ENCODE measurements around the gene PMEPA1.

The PMEPA1 gene

GRCh38 chr20:57732226-57732625 is 22.4 kb upstream of the PMEPA1 start:
- no peak for TF ChIP-seq NFRKB (IDR thresholded peaks at IDR 0.05)
- no peak for TF ChIP-seq CTBP1 (IDR thresholded peaks at IDR 0.05; ENCODE audit: borderline replicate concordance)
- TF ChIP-seq BHLHE40 (IDR thresholded peaks at IDR 0.05; ENCODE audit: borderline replicate concordance) = no peak
- no peak for TF ChIP-seq HDGF (IDR thresholded peaks at IDR 0.05; ENCODE audit: borderline replicate concordance)
- TF ChIP-seq L3MBTL2 (conservative IDR thresholded peaks at IDR 0.05) = no peak
- TF ChIP-seq SP1 (IDR thresholded peaks at IDR 0.05) = no peak
- TF ChIP-seq, protein P1, sequence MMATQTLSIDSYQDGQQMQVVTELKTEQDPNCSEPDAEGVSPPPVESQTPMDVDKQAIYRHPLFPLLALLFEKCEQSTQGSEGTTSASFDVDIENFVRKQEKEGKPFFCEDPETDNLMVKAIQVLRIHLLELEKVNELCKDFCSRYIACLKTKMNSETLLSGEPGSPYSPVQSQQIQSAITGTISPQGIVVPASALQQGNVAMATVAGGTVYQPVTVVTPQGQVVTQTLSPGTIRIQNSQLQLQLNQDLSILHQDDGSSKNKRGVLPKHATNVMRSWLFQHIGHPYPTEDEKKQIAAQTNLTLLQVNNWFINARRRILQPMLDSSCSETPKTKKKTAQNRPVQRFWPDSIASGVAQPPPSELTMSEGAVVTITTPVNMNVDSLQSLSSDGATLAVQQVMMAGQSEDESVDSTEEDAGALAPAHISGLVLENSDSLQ (IDR thresholded peaks at IDR 0.05) = no peak
- no peak for TF ChIP-seq ARNT (IDR thresholded peaks at IDR 0.05)
- no peak for TF ChIP-seq ELF4 (IDR thresholded peaks at IDR 0.05)
- TF ChIP-seq TARDBP (IDR thresholded peaks at IDR 0.05) = no peak
- no peak for TF ChIP-seq FOXK2 (IDR thresholded peaks at IDR 0.05)
- no peak for TF ChIP-seq FOXM1 (IDR thresholded peaks at IDR 0.05; ENCODE audit: borderline replicate concordance)
- TF ChIP-seq ZNF384 (IDR thresholded peaks at IDR 0.05) = no peak
- no peak for TF ChIP-seq SUZ12 (IDR thresholded peaks at IDR 0.05)
- no peak for TF ChIP-seq FOXA1 (IDR thresholded peaks at IDR 0.05)
- TF ChIP-seq LEF1 (IDR thresholded peaks at IDR 0.05; ENCODE audit: borderline replicate concordance) = no peak
- ChIA-PET CTCF (no interaction called here), POLR2A (no interaction called here)
- no peak for DNase-seq (ENCODE audit: extremely low spot score)

GRCh38 chr20:57728762-57729161 is 18.9 kb upstream of the PMEPA1 start:
- ChIA-PET POLR2A (no interaction called here), CTCF (no interaction called here)
- no peak for DNase-seq (ENCODE audit: extremely low spot score)
- no peak for TF ChIP-seq LEF1 (IDR thresholded peaks at IDR 0.05; ENCODE audit: borderline replicate concordance)
- no peak for TF ChIP-seq FOXK2 (IDR thresholded peaks at IDR 0.05)
- TF ChIP-seq L3MBTL2 (conservative IDR thresholded peaks at IDR 0.05) = no peak
- TF ChIP-seq ARNT (IDR thresholded peaks at IDR 0.05) = no peak
- TF ChIP-seq SP1 (IDR thresholded peaks at IDR 0.05) = no peak
- no peak for TF ChIP-seq ELF4 (IDR thresholded peaks at IDR 0.05)
- TF ChIP-seq FOXM1 (IDR thresholded peaks at IDR 0.05; ENCODE audit: borderline replicate concordance) = no peak
- TF ChIP-seq, protein P1 (IDR thresholded peaks at IDR 0.05) = no peak
- no peak for TF ChIP-seq BHLHE40 (IDR thresholded peaks at IDR 0.05; ENCODE audit: borderline replicate concordance)
- no peak for TF ChIP-seq HDGF (IDR thresholded peaks at IDR 0.05; ENCODE audit: borderline replicate concordance)
- TF ChIP-seq TARDBP (IDR thresholded peaks at IDR 0.05) = no peak
- TF ChIP-seq CTBP1 (IDR thresholded peaks at IDR 0.05; ENCODE audit: borderline replicate concordance) = no peak
- no peak for TF ChIP-seq NFRKB (IDR thresholded peaks at IDR 0.05)
- no peak for TF ChIP-seq SUZ12 (IDR thresholded peaks at IDR 0.05)
- TF ChIP-seq ZNF384 (IDR thresholded peaks at IDR 0.05) = no peak
- no peak for TF ChIP-seq FOXA1 (IDR thresholded peaks at IDR 0.05)

DNA sequence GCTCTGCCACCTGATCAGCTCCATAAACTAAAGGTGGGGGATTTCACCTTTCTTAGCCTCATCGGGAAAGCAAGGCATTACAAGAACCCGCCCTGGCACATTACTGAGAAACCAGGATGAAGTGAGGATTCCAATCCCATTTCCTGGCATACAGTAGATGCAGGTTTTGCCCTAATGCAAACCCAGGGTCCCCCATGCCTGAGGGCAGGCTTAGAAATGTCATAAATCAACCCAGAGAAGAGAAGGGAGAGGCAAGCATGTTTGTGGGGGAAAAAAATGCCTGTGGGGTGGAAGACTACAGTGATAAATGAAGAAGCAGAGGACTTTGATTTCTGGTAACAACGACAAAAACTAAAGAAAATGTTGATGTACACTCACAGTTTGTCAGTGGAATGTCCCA is 18.0 kb upstream of the PMEPA1 start:
- CTCF ChIA-PET = no interaction called here
- TF ChIP-seq LEF1 (IDR thresholded peaks at IDR 0.05; ENCODE audit: borderline replicate concordance) = no peak
- TF ChIP-seq, protein P1 (IDR thresholded peaks at IDR 0.05) = peak; percentile 18; the same call in 1 of the 2 replicates
- DNase-seq (ENCODE audit: extremely low spot score) = no peak
- POLR2A ChIA-PET = no interaction called here

DNA sequence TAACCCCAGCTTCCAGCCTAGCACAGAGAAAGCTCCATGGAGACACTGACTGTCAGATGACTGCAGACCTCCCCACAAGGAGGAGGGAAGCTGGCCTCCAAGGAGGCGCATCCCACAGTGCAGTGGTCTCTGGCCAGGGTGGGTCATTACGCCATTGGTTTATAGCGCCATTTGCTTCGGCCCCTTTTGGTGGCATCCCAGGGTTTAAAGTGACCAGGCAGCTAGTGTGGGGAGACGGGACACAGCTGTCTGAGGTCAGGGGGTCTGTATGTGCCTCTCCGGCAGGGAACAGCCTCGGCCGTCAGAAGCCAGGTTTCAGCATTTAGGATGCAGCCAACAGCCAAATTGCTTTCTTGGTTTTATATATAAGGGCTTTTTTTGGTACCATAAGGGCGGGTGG is 15.8 kb upstream of the PMEPA1 start:
- no peak for DNase-seq (ENCODE audit: extremely low spot score)
- CTCF ChIA-PET = no interaction called here
- POLR2A ChIA-PET = interaction anchor here (1.5 kb wide), 1 partner anchor 15 kb away, joined by 3 read pairs; no protein-coding TSS in a partner anchor
- no peak for TF ChIP-seq FOXM1 (IDR thresholded peaks at IDR 0.05; ENCODE audit: borderline replicate concordance)
- no peak for TF ChIP-seq FOXK2 (IDR thresholded peaks at IDR 0.05)
- no peak for TF ChIP-seq HDGF (IDR thresholded peaks at IDR 0.05; ENCODE audit: borderline replicate concordance)
- no peak for TF ChIP-seq ELF4 (IDR thresholded peaks at IDR 0.05)
- TF ChIP-seq SUZ12 (IDR thresholded peaks at IDR 0.05) = no peak
- TF ChIP-seq BHLHE40 (IDR thresholded peaks at IDR 0.05; ENCODE audit: borderline replicate concordance) = no peak
- TF ChIP-seq ARNT (IDR thresholded peaks at IDR 0.05) = no peak
- TF ChIP-seq CTBP1 (IDR thresholded peaks at IDR 0.05; ENCODE audit: borderline replicate concordance) = no peak
- no peak for TF ChIP-seq LEF1 (IDR thresholded peaks at IDR 0.05; ENCODE audit: borderline replicate concordance)
- TF ChIP-seq SP1 (IDR thresholded peaks at IDR 0.05) = no peak
- TF ChIP-seq ZNF384 (IDR thresholded peaks at IDR 0.05) = no peak
- TF ChIP-seq FOXA1 (IDR thresholded peaks at IDR 0.05) = no peak
- TF ChIP-seq TARDBP (IDR thresholded peaks at IDR 0.05) = no peak
- TF ChIP-seq NFRKB (IDR thresholded peaks at IDR 0.05) = no peak
- TF ChIP-seq, protein P1 (IDR thresholded peaks at IDR 0.05) = no peak
- TF ChIP-seq L3MBTL2 (conservative IDR thresholded peaks at IDR 0.05) = no peak

- ChIA-PET CTCF (no interaction called here), POLR2A (interaction anchor here (1.5 kb wide), 1 partner anchor 14 kb away, joined by 3 read pairs; no protein-coding TSS in a partner anchor)
- no peak for TF ChIP-seq SP1 (IDR thresholded peaks at IDR 0.05)
- TF ChIP-seq L3MBTL2 (conservative IDR thresholded peaks at IDR 0.05) = no peak
- no peak for TF ChIP-seq CTBP1 (IDR thresholded peaks at IDR 0.05; ENCODE audit: borderline replicate concordance)
- TF ChIP-seq, protein P1 (IDR thresholded peaks at IDR 0.05) = no peak
- no peak for TF ChIP-seq ARNT (IDR thresholded peaks at IDR 0.05)
- TF ChIP-seq TARDBP (IDR thresholded peaks at IDR 0.05) = no peak
- no peak for TF ChIP-seq FOXA1 (IDR thresholded peaks at IDR 0.05)
- no peak for TF ChIP-seq ELF4 (IDR thresholded peaks at IDR 0.05)
- no peak for TF ChIP-seq SUZ12 (IDR thresholded peaks at IDR 0.05)
- TF ChIP-seq NFRKB (IDR thresholded peaks at IDR 0.05) = no peak
- no peak for TF ChIP-seq LEF1 (IDR thresholded peaks at IDR 0.05; ENCODE audit: borderline replicate concordance)
- TF ChIP-seq FOXK2 (IDR thresholded peaks at IDR 0.05) = no peak
- no peak for TF ChIP-seq FOXM1 (IDR thresholded peaks at IDR 0.05; ENCODE audit: borderline replicate concordance)
- TF ChIP-seq BHLHE40 (IDR thresholded peaks at IDR 0.05; ENCODE audit: borderline replicate concordance) = no peak
- TF ChIP-seq ZNF384 (IDR thresholded peaks at IDR 0.05) = no peak
- TF ChIP-seq HDGF (IDR thresholded peaks at IDR 0.05; ENCODE audit: borderline replicate concordance) = no peak
- no peak for DNase-seq (ENCODE audit: extremely low spot score)
Measured at GRCh38 chr20:57724610-57725405, 15.0 kb upstream of the PMEPA1 start.

All from HEK293T (cell line).